AG20443 (cell line): ENCODE measurements around the gene CNIH3.
"Not testable (repeated sequence)": the region's sequence is repeated elsewhere in the genome, so short reads cannot be mapped to it uniquely, and the experiment has no call there.

Experiments used
- DNase-seq: peaks from one replicate; pipeline ENCODE4 v3.0.0; 2012; ENCODE audit warnings: low spot score, mixed read lengths

The CNIH3 gene

DNA sequence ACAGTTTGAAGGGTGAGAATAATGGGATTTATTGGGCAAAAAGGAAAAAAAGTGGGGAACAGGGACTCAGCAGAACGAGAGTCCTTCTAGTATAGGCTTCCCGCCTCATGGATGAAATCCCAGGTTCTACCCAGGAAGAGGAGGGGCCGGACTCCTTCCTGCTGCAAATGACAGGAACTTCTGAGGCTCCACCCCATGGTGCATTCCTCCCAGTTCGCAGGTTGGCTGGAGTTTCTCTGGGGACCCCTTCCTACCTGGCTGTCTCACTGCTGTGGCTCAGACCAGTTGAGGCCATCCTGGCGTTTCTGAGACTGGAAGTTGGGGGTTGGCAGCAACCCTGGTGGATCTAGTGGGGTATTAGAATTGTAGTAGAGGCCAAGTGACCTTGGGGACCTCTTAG, 27.5 kb downstream of the CNIH3 start:
- no peak for DNase-seq

DNA sequence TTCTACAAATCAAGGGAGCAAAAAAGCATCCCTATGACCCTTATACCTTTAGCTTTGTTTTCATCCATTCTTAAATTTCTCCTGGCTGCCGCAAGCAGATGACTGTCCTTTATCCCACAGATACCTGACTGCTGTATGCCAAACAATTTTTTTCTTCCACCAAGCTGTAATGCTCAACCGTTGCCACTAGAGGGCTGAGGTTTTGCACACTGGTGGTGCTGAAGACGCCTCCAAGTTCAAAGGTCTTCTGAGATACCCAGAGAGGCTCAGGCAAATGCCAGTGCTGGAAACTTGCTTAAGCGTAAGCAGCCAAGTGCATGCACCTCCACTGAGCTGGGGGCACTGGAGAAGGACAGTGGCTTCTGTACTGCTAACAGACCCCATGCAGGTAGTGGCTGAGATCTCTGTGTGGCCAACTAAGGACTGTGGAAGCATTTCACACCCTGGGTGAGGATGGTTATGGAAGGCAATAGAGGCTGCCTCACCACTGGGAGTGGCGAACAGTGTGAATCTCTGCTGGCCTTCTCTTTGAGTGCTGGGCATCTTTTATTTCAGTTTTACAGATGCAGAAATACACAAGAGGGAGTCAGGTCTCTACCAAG, 28.5 kb downstream of the CNIH3 start:
- DNase-seq, result peak; percentile 73

DNA sequence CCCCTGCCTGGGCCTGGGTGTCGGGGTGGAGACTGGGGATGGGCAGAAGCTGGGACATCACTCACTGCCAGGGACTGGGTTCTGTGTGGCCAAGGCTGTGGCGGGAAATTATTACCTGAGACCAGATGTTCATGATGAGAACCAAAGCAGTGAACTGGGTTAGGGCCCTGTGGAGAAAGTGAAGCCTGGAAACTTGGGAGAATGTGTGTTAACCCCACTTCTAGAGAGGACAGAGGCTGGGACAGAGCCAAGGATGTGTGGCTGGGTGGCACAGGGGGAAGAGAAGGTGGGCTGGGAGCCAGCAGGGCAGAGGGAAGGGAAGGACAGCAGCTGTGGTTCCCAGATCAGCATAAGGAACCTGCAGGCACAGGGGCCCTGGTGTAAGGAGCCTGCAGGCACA, 31.3 kb downstream of the CNIH3 start:
- no peak for DNase-seq

DNA sequence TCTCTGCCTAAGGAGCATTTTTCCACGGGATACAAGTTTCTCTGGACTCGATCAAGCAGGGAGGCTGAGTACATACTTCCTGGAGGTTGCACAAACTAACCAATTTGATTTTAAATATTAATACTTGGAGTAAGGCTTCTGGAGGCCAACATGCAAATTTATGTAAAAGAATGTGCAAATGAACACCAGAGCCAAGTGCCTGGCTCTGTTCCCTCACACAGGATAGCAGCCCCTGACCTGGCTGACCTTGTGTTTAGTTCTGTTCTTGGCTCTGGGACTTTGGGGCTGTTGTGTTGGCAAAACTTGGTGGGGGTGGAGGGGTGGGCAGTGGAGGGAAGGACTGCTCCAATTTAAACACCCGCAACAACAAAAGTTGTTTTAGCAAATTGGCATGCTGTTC, 34.2 kb downstream of the CNIH3 start:
- DNase-seq, result no peak

DNA sequence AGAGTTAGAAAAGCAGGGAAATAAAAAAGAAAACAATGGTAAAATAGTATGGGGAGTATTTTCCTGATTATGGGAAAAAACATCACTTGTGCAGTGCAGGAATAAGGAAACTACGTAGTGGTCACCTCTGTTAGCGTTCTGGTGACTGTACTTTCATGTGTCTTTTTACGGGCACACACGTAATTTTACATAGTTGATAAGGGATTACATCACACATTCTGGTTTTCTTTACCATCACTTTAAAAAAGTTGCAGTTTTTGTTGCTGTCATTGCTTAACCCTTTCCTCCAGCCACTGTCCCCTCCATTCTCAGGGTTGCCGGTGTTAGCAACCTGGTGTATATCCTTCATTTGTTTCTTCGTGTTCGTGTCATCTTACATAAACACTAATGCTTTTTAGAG, 35.1 kb downstream of the CNIH3 start:
- DNase-seq, result no peak

DNA sequence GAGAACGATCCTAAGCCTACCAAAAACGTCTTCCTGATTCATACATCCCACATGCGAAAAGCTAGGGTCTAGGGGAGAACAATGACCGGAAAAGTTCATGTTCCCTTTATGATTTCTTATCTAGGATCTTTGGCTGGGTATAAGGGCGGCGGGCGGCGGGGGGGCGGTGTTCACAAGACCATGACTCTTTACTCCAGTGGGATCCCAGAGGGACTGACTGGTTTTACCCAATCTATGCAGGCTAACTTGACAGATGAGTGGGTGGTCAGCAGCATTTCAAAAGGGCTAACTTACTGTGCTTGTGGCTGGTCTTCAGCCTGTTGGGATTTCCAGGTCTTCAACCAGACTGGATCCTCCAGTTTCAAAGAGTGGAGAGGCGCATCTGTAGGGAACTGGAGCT, 40.3 kb downstream of the CNIH3 start:
- no peak for DNase-seq

DNA sequence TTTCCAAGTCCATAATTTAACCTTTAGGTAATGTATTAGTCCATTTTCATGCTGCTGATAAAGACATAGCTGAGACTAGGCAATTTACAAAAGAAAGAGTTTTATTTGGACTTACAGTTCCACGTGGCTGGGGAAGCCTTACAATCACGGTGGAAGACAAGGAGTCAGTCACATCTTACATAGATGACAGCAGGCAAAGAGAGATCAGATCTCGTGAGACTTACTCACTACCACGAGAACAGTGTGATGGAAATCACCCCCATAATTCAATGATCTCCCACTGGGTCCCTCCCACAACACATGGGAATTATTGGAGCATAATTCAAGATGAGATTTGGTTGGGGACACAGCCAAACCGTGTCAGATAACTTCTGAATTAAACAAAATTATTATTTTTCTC, 44.0 kb downstream of the CNIH3 start:
- DNase-seq, result no peak

DNA sequence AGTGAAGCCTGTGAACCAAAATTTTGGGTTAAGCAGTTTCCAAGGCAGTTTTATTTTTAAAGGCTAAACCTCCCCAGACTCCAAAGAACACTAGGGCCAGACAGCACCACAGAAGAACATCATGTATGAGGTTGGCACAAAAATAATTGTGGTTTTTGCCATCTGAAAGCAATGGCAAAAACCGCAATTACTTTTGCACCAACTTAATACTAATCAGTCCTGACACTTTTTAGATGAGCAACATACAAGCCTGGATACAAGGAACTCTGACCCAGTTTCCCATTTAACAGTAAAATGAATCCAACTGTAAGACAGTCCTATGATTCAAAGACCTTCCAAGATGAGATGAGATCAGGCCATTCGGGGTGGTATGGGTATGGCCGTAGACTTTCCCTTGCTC, 46.8 kb downstream of the CNIH3 start:
- DNase-seq, result no peak

DNA sequence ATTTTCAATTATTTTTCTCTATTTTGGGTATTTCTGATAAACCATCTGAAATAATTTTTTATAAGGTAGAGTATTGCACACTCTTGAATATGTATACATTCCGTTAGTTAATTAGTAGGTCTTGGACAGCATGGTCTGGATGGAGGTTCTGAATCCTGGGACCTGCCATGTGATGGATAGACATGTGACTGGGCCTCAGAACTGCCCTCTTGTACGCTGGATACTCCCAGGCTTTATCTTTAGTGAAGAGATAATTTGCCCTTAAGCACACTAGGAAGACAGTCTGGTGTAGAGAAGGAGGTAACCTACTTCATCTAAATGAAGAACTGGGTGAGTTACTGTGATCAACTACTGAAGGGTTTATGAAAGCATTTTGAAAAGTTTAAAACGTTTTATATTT, 48.9 kb downstream of the CNIH3 start:
- no peak for DNase-seq

DNA sequence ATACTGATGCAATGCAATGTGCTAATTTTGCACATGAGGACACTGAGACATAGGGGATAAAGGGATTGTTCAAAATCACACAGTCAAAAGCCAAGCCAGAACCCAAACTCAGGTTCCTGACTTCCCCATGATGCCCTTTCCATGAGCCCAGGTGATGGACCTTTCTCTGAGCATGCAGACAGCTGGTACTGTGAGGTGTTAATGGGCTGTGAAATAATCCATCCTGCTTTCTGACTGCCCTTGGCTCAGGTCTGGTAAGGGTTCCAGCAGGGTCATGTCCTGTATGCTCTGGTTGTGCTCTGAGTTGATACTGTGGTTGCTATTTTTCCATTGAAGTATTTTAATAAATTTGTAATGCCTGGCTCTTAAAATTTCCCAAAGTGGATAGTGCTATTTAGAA, 50.0 kb downstream of the CNIH3 start:
- DNase-seq, result no peak

DNA sequence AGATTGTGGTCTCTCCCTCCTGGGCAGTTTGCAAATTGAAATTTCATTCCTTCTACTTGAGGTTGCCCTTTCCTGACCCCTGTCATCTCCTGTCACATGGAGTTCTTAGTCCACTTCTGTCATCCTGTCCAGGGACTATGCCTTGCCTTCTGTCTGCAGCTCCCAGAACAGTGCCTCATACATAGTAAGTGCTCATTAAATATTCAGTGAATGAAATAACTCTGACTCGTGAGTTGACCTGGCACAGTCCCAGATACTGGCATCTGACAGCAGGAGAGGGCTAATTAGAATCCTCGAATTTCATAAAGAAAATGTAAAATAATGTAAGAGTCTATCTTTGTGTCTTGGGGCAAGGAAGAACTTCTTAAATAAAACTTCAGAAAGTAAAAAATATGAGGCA, 50.8 kb downstream of the CNIH3 start:
- DNase-seq, result no peak

DNA sequence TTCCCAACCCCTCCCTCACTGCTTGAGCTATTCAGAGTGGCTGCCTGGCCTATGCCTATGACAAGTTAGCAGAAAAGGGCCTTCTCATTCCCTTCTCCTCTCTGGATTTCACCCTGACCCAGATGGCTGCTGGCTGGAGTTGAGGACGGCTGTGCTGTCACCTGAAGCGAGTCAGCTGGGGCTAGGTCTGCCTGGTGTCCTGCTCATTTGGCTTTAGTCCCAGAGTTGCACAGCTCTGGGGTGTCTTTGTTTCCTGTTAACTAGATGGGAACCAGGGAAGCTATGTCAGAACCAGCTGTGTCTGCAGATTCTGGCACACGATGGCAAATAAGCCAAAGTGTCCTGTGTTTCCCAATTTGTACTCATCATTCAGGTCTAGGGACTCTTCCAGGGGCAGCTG, 52.9 kb downstream of the CNIH3 start:
- DNase-seq, result no peak

DNA sequence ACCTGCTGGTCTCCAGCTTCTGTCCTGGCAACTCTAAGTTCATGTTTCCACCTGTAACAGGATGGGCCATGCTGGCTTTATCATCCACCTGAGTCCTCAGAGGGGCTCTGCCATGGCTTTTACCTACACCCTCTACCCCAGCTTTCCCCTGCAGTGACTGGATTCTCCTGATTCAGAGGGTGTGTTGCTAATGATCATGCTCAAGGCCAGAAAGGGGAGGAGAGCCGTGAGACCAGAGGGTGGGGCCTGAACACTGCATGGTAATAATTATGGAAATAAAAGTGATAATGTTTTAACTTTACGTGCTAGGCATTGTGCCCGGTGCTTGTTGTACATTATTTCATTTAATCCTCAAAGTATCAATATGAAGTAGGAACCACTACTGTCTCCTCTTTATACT, 53.3 kb downstream of the CNIH3 start:
- peak; percentile 28 for DNase-seq

DNA sequence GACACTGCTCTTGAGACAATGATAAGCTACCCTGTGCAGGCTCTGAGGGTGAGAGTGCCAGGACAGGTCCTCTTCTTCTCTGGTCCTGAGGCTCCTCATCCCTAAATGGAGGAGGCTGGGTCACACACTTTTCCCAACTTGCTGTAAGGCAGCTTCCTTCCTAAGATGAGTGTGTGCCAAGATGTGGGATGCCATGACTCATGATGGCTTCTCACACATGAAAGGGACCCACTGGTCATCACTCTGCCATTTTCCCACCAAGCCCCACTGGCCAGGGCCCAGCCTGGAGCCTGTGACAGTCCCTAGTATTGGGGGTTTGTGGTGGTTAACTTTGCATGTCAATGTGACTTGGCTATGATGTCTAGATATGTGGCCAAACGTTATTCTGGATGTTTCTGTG, 54.4 kb downstream of the CNIH3 start:
- DNase-seq, result peak; percentile 35

DNA sequence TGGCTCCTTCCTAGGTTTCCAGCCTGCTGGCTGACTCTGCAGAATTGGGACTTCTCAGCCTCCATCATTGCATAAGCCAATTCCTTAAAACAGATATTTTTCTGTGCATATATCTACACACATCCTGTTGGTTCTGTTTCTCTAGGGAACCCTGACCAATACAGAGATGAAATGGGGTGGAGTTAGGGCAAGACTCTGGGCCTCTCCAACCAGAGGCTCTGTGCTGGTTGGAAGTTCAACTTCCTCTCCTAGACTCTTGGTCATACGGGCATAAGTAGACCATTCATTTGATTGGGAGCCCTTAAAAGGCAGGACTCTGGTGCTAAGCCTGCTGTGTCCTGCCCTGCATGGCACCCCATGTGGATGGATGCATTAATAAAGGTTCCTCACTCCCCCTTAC, 55.0 kb downstream of the CNIH3 start:
- DNase-seq, result no peak

DNA sequence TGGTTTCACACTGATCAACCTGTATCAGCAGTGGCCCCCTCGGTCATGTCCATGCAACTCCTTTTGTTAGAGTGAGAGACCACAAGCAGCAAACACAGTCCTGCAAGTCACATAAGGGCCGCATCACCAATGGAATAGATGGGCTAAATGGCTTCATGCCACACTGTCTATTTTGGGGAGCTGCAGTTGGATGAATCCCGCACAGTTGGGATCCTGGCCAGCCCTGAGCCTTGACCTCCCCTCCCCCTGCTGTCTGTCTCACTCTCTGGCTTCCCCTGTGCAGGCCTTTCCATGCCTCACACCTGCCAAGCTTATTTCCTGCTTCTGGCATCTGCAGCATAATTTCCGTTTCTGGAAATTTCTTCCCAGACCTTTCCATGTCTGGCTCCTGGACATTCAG, 57.0 kb downstream of the CNIH3 start:
- DNase-seq, result no peak

DNA sequence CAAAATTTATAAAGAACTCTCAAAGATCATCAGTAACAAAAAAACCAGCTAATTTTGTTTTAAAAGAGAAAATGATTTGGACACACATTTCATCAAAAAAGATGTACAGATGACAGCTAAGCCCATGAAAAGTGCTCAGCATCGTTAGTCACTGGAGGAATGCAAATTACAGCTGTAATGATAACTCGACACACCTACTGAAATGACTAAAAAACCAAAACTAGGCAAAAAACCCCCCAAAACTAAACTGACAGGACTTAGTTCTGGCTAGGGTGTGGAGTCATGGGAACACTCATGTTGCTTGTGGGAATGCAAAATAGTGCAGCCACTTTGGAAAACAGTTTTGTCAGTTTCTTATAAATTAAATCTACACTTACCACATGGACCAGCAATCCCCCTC, 59.5 kb downstream of the CNIH3 start:
- no peak for DNase-seq

DNA sequence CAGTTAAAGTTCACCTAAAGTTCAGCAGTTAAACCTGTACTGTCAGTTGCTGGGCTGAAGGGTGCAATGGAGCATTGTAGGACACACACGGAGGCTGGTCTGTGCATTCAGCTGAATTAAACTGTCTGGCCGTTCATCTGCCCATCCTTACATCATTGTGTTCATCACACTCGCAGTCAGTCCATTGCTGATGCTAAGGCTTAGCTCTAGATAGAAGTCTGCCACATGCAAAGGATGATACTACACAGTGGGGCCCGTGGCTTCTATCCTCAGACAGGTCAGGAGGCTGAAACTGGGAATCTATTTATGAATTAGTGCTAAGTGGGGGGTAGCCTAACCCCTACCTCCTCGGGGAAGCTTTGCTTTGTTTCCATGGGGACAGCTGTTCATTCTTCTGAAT, 60.4 kb downstream of the CNIH3 start:
- DNase-seq, result no peak

DNA sequence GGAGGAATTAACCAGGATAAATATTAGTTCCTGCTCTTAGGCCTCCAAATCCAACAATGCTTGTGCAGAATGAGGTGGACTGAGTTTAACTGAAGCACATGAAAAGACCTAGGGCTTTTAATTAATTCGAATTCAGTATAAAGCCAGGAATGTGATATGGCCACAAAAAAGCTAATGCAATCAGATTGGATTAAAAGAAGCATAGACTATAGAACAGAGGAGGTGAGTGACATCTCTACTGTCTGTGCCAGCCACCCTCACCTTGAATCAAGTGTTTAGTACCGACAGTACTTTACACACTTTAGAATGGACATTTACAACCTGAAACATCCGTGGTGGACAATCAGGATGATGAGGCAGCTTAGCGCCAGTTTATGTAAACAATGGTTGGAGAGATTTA, 62.1 kb downstream of the CNIH3 start:
- DNase-seq, result no peak

DNA sequence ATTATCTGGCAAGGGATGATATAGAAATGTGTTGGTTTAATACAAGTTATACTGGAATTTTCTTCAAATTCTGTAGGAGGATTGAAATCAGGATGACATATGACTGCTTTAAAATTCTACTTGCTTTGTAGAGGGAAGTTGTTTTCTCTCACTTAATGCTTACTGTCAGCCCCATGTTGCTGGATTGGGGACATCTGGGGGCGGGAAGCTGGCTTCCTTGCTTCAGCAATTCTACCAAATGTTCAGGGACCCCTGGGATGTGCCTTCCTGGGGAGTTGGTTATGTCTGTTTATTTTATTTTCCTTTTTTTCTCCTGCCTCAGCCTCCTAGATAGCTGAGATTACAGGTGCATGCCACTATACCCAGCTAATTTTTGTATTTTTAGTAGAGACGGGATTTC, 63.5 kb downstream of the CNIH3 start:
- DNase-seq, result no peak

DNA sequence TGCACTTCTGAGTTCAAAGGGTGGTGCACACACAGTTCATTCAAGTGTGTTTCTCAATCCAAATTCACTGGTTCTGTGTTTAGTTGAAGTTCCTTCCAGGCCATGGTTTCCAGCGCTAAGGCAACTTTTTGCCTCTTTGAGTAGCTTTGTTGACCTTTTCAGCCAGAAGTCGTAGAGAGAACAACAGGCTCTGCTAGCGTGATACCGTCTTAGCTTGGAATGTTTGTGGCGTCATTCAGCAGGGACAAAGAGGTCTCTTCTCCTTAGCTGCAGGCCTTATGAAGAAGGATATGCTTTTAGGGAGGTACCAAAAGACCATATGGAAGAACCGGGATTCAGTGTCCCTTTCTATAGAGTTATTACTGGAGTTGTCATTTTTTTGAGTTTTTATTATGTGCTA, 65.7 kb downstream of the CNIH3 start:
- no peak for DNase-seq

DNA sequence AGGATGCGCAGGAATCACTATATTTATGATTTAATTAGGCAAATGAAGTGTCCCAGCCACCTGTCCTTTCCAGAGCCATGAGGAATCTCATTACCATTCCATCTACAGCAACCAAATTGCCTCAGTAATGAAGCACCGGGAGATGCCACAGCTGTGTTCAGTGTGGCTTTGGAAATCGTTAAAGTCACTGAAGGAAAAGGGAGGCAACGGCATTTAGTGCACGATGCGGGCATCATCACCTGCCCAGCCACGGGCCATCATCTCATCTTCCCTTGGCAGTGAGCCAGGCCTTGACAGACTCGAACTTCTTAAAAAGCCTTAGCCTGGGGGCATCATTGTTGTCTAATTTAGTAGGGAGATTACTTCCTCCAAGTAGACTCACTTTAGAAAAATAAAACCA, 67.8 kb downstream of the CNIH3 start:
- no peak for DNase-seq

DNA sequence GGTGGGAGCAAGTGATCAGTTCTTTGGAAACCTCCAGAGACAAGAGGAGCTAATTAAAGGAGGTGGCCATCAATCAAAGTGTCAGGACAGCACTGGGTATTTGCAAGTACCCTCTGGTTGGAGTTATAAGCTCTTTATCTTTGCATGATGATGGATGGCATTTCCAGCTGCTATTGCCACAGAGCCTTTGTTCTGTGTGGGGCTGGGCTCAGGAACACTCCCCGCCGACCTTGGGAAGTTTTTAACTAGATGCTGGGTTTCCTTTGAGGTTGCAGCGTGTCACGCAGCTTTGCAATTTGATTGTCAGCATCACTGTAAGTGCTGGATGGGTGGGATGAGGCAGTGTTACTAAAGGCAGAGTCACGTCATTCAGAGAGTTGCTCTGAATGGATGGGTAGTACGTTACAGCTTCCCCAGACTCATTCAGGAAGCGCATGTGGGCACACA, 68.9 kb downstream of the CNIH3 start:
- DNase-seq, result no peak

DNA sequence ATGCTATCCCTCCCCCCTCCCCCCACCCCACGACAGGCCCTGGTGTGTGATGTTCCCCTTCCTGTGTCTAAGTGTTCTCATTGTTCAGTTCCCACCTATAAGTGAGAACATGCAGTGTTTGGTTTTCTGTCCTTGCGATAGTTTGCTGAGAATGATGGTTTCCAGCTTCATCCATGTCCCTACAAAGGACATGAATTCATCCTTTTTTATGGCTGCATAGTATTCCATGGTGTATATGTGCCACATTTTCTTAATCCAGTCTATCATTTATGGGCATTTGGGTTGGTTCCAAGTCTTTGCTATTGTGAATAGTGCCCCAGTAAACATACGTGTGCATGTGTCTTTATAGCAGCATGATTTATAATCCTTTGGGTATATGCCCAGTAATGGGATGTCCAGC, 70.0 kb downstream of the CNIH3 start:
- not testable (repeated sequence) for DNase-seq

DNA sequence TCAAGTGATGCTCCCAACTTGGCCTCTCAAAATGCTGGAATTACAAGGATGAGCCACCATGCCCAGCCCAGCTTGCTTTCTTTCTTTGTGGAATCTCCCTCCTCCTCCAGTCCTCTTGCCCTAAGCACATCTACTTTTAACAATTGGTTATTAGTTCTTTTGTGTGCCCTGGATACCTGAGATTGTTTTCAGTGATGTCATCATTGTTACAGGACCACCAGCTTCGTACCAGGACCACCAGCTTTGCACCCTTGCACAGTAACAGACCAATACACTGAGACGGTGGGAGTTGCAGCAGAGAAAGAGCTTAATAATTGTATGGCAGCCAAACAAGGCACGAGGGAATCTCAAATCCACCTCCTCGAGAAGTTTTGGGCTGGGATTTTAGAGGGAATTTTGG, 71.3 kb downstream of the CNIH3 start:
- no peak for DNase-seq
